ENCODE data around the gene FIZ1.

The FIZ1 gene

DNA sequence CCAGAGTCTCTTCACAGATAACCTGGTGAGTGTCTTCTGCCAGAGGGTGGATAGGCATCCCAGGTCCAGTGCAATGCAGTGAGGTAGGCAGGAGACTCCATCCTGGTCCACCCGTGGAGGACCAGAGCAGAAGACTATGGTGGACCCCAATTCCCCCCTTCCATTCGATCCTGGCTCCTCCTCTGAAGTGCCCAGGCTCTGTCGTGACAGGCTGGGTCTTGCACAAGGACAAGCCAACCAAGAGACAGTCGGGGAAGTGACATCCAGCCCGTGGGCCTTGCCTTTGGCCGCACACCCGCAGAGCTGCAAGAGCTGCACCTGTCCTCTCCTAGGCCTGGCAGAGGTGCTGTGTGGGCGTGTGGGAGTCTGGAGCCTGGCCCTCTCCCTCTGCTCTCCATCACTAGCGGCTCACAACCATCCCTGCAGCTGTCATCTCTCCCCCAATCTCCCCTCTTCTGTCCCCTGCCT, 21.9 kb upstream of the FIZ1 start:
- ChIA-PET CTCF (interaction anchor here (1.3 to 4.7 kb wide), 3 partner anchors 11 to 117 kb away, joined by 3 to 37 read pairs (median 8); partner anchors contain the start of gene ZNF865), POLR2A (no interaction called here)
- no peak for DNase-seq (ENCODE audit: extremely low spot score)
- TF ChIP-seq, protein P1, sequence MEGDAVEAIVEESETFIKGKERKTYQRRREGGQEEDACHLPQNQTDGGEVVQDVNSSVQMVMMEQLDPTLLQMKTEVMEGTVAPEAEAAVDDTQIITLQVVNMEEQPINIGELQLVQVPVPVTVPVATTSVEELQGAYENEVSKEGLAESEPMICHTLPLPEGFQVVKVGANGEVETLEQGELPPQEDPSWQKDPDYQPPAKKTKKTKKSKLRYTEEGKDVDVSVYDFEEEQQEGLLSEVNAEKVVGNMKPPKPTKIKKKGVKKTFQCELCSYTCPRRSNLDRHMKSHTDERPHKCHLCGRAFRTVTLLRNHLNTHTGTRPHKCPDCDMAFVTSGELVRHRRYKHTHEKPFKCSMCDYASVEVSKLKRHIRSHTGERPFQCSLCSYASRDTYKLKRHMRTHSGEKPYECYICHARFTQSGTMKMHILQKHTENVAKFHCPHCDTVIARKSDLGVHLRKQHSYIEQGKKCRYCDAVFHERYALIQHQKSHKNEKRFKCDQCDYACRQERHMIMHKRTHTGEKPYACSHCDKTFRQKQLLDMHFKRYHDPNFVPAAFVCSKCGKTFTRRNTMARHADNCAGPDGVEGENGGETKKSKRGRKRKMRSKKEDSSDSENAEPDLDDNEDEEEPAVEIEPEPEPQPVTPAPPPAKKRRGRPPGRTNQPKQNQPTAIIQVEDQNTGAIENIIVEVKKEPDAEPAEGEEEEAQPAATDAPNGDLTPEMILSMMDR (IDR thresholded peaks at IDR 0.05; ENCODE audit: control extremely low read depth, extremely low read depth, low read depth, missing control alignments), result no peak

DNA sequence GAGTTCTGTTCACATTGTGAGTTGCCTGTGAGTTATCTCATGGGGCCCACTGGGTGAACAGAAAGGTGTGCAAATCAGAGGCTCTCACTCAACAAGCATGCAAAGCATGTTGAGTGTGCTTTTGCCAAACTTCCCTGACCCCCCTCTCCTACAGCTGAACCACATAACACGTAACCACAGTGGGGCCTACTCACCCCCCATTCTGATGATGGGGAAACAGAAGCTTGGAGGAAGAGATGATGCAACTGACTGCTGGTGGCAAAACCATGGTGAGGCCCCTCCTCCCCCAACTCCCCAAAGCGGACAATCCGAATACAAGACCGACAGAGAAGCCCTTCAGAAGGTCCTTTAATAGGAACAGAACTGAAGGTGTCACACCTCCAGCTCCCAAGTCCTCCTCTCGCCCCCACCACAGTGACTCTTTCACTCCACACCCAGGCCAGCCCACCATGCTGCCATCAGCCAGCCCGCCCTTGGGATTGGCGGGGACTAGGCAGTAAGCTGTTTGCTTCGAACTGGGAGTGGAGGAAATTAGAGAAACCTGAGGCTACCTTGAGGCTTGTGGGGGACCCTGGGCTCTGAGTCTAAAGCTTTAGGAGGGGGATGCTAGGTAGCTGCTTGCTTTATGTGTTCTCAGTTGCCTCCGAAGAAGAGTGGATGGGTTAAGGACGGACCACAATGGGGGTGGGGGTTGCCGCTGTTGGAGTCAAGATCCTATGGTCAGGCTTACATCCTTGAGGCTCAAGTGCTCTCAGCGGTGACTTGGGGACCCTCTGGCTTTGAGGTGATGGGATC, 21.3 kb upstream of the FIZ1 start:
- CTCF ChIA-PET, result interaction anchor here (0.8 to 4.7 kb wide), 4 partner anchors 12 to 480 kb away, joined by 3 to 37 read pairs (median 16); partner anchors contain the start of gene ZNF865
- TF ChIP-seq, protein P1 (IDR thresholded peaks at IDR 0.05; ENCODE audit: control extremely low read depth, extremely low read depth, low read depth, missing control alignments), result no peak
- no peak for DNase-seq (ENCODE audit: extremely low spot score)
- POLR2A ChIA-PET, result interaction anchor here (1.5 kb wide), 1 partner anchor 213 kb away, joined by 3 read pairs; the partner anchor contains the start of gene UBE2S

DNA sequence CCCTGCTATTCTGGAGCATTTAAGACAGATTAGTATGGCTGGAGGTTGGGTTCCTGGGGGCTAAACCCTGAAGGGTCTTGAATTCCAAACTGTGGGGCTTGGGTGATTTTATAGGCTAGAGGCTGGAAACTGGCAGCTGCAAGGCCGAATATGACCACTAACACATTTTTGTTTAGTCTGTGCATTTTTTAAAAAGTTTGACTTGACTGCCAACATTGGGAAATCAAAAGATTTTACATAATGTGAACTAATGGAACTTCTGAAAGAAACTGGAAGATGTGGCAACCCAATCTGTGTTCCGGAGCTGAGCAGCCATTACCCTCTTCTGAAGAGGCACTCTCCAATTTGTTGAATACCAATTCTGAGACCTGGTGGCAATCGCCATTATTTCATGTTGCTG, 20.0 kb upstream of the FIZ1 start:
- POLR2A ChIA-PET, result interaction anchor here (0.7 to 1.5 kb wide), 2 partner anchors 20 to 212 kb away, joined by 3 read pairs; partner anchors contain the start of genes FIZ1 and UBE2S
- CTCF ChIA-PET, result interaction anchor here (1.0 to 4.7 kb wide), 4 partner anchors 10 to 17 kb away, joined by 4 to 37 read pairs (median 18); partner anchors contain the start of gene ZNF865
- no peak for DNase-seq (ENCODE audit: extremely low spot score)
- TF ChIP-seq, protein P1 (IDR thresholded peaks at IDR 0.05; ENCODE audit: control extremely low read depth, extremely low read depth, low read depth, missing control alignments), result no peak

DNA sequence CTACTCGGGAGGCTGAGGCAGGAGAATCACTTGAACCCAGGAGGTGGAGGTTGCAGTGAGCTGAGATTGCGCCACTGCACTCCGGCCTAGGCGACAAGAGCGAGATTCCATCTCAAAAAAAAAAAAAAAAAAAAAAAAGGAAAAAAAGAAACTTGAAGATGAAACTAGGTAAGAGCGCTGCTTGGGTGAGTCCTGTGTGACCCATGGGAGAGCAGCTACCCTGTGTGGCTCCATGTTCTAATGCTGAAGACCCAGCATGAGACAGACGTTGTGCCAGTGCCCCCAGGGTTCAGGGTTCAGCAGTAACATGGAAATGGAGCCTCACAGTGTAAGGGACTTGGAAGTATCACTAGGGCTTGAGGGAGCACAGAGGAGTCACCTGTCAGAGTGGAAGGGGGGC, 19.1 kb upstream of the FIZ1 start:
- DNase-seq (ENCODE audit: extremely low spot score), result no peak
- TF ChIP-seq, protein P1 (IDR thresholded peaks at IDR 0.05; ENCODE audit: control extremely low read depth, extremely low read depth, low read depth, missing control alignments), result no peak
- ChIA-PET POLR2A (no interaction called here), CTCF (interaction anchor here (1.2 to 4.7 kb wide), 4 partner anchors 8 to 14 kb away, joined by 3 to 37 read pairs (median 18); partner anchors contain the start of gene ZNF865)

DNA sequence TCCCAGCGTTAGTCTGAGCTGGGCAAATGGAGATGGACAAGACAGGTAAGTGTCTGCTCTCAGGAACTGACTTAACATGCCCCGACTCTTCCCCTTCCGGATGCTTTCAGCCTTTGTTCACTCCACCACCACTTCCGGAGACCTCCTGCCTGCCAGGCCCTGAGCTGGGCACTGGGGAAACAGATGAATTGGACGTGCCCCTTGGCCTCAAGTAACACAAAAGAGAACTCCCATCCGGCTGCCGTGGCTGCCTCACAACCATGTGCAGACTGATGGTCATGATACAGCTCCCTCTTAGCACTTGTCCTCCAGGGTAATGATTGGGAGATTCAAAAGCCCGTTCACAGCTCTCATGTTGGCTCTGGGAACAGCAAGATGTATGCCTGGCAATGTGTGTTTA, 18.1 kb upstream of the FIZ1 start:
- ChIA-PET POLR2A (no interaction called here), CTCF (interaction anchor here (1.2 to 4.7 kb wide), 4 partner anchors 8 to 15 kb away, joined by 3 to 37 read pairs (median 18); partner anchors contain the start of gene ZNF865)
- DNase-seq (ENCODE audit: extremely low spot score), result no peak

DNA sequence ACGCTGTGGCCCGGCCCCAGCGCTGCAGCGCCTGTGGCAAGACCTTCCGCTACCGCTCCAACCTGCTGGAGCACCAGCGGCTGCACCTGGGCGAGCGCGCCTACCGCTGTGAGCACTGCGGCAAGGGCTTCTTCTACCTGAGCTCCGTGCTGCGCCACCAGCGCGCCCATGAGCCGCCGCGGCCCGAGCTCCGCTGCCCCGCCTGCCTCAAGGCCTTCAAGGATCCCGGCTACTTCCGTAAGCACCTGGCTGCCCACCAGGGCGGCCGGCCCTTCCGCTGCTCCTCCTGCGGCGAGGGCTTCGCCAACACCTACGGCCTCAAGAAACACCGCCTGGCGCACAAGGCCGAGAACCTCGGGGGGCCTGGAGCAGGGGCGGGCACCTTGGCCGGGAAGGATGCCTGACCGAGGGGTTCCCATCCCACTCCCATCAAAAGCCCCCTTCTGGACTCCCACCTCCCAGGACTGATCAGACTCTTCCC, 17.1 kb upstream of the FIZ1 start:
- TF ChIP-seq, protein P1 (IDR thresholded peaks at IDR 0.05; ENCODE audit: control extremely low read depth, extremely low read depth, low read depth, missing control alignments), result no peak
- DNase-seq (ENCODE audit: extremely low spot score), result no peak
- ChIA-PET POLR2A (no interaction called here), CTCF (interaction anchor here (4.3 kb wide), 1 partner anchor 10 kb away, joined by 30 read pairs; the partner anchor contains the start of gene ZNF865)

More for the DNA sequence above, 18.1 kb upstream of the FIZ1 start:
- TF ChIP-seq, protein P1 (IDR thresholded peaks at IDR 0.05; ENCODE audit: control extremely low read depth, extremely low read depth, low read depth, missing control alignments), result no peak

All from GM10248 (cell line).